ENCODE data around the gene ZNF697.
"Not testable (repeated sequence)": the region's sequence is repeated elsewhere in the genome, so short reads cannot be mapped to it uniquely, and the experiment has no call there.

The ZNF697 gene

DNA sequence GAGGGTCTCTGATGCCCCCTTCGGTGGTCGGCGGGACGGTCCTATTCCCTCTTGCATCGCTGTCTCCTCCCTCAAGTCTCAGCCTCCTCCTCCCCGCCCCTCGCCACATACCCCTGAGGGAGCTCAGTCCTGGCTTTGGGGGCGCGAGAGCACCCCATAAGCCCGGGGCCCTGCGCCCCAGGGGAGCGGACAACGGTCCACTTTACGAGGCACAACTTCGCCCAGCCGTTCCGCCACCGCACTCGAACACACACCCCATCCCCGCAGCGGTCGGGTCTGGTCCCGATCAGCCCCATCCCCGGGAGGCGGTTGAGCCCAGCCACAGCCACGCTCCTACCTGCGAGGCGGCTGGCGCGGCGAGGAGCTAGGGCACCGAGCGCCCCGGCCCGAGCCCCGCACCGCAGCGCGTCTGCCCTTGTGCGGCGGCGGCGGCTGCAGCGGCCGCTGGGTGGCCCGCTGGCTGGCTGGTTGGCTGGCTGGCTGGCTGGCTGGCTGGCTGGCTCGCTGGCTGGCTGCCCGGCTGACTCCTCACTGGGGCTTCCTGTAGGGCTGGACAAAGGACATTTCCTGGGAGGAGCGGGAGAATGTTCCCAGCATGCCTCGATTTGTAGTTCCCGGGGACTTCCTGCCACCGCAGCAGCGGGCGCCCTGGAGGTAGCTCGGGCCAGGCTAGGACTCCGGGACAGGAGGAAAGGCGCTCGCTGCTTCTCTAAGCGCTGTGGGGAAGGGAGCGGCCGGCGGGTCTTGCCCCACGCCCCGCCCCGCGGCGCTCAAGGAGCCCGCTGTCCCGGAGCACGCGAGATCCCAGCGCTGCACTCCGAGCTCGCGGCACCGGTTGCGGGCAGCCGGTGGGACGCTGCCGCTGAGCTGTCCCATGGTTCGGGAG lies at the start of gene ZNF697:
ZNF697 (minus strand) TSS at position 533 of the 886 bp plus-strand sequence. CDS start 22,166 bp downstream, outside the sequence.
- DNase-seq (ENCODE audit: low spot score): peak; percentile 89

DNA sequence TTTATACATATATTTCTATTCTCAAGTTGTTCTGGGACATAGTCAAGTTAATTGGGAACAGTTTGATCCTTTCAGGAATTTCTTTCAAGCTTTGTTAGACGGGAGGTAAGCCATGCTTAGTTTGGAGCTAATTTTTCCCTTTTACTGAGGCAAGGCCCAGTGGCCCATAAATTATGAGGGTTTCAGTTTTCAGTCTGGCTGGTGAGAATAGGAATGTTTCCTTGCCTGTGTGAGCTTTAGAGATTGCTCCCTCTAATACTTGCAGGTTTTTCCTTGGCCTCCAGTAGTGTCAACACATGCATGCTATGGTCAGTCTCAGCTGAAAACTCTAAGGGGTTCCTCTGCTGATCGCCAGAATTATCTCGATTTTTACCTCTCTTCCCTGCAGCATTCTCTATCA lies 49.5 kb upstream of the ZNF697 start:
- DNase-seq (ENCODE audit: low spot score): no peak

DNA sequence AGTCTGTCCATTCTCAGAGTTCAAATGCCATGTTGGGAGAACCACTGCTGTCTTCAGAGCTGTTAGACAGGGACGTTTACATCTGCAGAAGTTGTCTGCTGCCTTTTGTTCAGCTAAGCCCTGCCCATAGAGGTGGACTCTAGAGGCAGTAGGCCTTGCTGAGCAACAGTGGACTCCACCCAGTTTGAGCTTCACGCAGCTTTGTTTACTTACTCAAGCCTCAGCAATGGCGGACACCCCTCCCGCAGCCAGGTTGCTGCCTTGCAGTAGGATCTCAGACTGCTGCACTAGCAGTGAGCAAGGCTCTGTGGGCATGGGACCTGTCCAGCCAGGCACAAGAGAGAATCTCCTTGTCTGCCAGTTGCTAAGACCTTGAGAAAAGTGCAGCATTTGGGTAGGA lies 48.8 kb upstream of the ZNF697 start:
- DNase-seq (ENCODE audit: low spot score): not testable (repeated sequence)

GRCh38 chr1:119689511-119689910 lies 41.4 kb upstream of the ZNF697 start:
- DNase-seq (ENCODE audit: low spot score): no peak

DNA sequence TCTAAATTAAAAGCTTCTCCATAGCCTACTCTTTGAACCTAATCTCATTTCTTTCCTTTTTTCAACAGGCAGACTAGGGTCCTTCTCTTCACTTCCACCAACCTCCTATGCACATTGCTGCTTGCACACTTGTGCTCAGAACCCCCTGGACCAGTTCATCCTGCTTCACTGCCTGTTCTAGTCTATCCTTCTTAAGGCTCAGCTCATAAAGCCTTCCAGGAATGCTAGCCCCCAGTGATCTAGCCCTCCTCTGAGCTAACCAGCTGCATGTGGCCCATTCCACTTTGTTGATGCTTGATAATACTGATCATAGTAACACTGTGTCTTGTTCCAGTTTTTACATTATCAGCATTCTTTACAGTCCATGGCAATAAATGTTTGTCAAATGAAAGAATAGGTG lies 40.7 kb upstream of the ZNF697 start:
- DNase-seq (ENCODE audit: low spot score): no peak

DNA sequence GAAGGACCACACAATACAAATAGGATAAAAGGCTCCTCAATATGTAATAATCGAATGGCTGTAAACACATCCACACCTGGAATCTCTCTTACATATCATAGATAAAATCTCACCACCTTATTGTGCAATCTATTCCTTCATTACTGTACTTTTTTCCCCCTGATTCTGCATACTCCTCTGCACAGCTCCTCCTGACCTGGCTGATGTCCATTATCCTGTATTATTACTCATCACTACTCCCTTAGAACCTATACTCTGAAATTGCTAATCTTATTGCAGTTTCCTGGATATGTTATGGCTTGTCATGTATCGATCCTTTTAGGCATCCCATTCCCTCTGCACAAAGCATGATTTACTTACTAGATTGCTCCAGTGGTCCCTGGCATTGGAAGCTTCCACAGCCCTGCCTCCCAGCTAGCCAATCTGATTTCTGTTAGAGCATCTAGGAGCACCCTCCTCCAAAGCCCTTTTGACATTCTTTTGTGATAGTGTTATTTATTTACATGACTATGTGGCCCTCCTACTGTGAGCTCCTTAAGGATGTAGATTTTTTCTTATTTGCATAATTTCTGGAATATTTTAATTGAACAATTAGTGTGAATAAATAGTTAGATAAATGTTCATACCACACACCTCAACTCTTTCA lies 39.5 kb upstream of the ZNF697 start:
- DNase-seq (ENCODE audit: low spot score): no peak

GRCh38 chr1:119686661-119687060 lies 38.6 kb upstream of the ZNF697 start:
- DNase-seq (ENCODE audit: low spot score): no peak

- DNase-seq (ENCODE audit: low spot score): no peak
Measured at GRCh38 chr1:119683893-119684292, 35.8 kb upstream of the ZNF697 start.

DNA sequence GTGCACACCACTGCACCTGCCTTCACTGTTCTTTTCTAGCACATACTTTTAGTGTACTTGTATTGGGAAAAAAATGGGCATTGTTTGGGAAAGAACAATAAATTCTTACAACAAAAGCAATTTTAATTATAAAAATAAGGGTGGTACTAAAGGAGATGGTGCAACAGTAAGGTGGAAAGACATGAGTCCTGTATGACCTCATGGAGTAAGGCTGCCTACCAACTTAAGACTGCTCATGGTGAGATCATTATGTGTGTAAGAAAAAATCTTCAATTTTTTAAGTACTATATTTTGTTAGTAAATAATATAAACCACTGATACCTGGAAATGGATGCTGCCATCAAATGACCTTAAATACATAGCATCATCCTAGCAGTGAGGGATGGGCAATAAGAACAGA lies 34.1 kb upstream of the ZNF697 start:
- no peak for DNase-seq (ENCODE audit: low spot score)

- DNase-seq (ENCODE audit: low spot score): no peak
Measured at GRCh38 chr1:119681560-119681959, 33.5 kb upstream of the ZNF697 start.

DNA sequence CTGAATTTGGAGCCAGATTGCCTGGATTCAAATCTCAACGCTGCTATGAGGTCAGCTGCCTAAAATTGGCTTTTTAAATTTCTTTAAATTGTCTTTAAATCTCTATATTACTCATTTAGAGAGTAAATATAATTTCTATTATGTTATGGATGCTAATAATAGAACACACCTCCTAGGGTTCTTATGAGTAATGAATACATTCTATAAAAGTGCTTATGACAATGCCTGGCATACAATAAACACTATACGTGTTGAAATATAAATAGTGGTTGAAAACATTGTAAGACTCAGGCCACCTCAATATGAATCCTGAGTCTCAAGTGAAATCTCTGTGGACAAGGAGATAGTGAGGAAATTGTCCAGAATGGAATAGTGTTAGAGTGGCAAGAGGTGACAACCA lies 32.7 kb upstream of the ZNF697 start:
- no peak for DNase-seq (ENCODE audit: low spot score)

GRCh38 chr1:119680193-119680592 lies 32.1 kb upstream of the ZNF697 start:
- DNase-seq (ENCODE audit: low spot score): no peak

GRCh38 chr1:119679223-119679622 lies 31.2 kb upstream of the ZNF697 start:
- DNase-seq (ENCODE audit: low spot score): no peak

GRCh38 chr1:119676571-119677206 lies 28.6 kb upstream of the ZNF697 start:
- no peak for DNase-seq (ENCODE audit: low spot score)

- DNase-seq (ENCODE audit: low spot score): peak; percentile 68
Measured at GRCh38 chr1:119675349-119676345, 27.6 kb upstream of the ZNF697 start.

- peak; percentile 54 for DNase-seq (ENCODE audit: low spot score)
Measured at GRCh38 chr1:119674835-119675289, 26.8 kb upstream of the ZNF697 start.

- no peak for DNase-seq (ENCODE audit: low spot score)
Measured at GRCh38 chr1:119674111-119674526, 26.1 kb upstream of the ZNF697 start.

GRCh38 chr1:119673171-119673940 lies 25.3 kb upstream of the ZNF697 start:
- DNase-seq (ENCODE audit: low spot score): no peak

DNA sequence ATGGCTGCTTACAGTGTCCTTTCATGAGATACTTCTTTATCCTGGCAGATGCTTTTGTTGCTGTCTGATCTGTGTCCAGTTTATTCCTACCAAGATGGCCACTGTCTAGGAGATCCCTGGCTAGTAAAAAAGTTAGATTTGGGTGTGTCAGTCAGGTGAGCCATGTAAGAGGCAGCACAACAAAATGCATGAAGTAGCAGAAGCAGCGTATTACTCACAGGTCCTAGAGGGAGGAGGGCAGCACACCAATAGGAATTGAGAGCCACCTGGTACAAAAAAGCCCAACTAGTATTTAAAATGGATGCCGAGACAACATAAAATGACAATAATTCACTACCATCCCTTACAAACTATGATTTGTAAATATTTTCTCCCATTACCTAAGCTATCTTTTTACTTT lies 22.8 kb upstream of the ZNF697 start:
- DNase-seq (ENCODE audit: low spot score): no peak

GRCh38 chr1:119667173-119667572 lies 19.1 kb upstream of the ZNF697 start:
- DNase-seq (ENCODE audit: low spot score): no peak

GRCh38 chr1:119664067-119664466 lies 16.0 kb upstream of the ZNF697 start:
- DNase-seq (ENCODE audit: low spot score): no peak
